Muscle of arm (tissue), 12 donors: ENCODE data around the gene KANSL1L. TPM values are rescaled to one million over a fixed set of nuclear protein-coding genes. Genes with fewer than 3 reads are reported as not detected.
"Not testable (repeated sequence)": the region's sequence is repeated elsewhere in the genome, so short reads cannot be mapped to it uniquely, and the experiment has no call there.

ENCODE experiments used
- DNase-seq: peaks from one replicate; pipeline ENCODE4 v3.0.0-alpha.2; 2013
- polyA plus RNA-seq, 12 donors: library from polyadenylated mRNA; unstranded; fragments of 120-200 nt; gene quantifications; one replicate each; pipeline ENCODE4 v1.2.1, GENCODE V29; 2013; ENCODE audit not compliant: insufficient read length in 12 of 12

The KANSL1L gene
- polyA plus RNA-seq, 12 donors = 17.0 to 31.9 (median 23.5) TPM; not detected in 1

DNA sequence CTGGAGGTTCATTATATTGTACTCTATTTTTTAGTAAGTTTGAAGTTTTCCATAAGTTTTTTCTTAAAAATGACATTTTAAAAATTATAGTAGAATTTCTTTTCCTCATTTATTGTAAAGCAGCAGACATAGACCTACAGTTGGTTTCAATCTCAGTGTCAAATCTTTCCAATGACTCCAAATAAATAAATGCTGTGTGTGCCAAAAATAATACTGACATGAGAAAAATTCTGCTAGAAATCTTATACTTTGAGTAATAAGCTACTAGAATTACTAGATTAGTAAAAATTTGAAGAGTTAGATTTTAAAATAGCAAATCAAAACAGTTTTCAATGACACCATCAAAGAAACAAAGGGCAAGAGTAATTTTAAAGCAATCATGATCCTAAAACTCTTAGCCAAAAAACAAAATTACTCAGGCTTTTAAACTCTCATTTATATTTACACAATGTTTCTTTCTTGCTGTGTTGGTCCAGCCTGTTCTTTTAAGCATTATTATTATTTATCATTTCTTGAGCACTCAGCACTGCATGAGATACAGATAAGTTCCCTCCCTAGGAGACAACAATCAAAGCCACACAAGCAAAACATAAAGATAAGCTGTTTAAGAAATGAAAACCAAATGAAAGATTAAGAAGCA is 8.3 kb upstream of the KANSL1L start:
- no peak for DNase-seq

DNA sequence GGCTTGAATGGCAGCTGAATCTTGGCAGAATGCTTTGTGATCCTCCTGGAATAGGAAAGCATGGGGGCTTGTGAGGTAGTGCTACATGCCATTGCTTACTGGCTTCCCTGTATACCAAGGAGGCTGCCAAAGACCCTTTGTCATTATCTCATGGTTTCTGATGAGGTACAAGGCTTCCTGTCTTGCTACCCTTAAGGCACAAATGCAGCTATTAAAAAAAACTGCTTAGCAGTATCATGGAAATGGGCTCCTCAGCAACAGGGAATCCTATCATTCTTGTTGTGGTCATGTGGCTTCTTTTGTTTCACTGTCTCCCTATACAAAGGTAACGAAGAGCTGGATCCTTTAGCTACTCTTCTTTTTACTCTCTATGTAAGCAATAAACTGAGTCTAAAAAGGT is 6.6 kb upstream of the KANSL1L start:
- DNase-seq = no peak

DNA sequence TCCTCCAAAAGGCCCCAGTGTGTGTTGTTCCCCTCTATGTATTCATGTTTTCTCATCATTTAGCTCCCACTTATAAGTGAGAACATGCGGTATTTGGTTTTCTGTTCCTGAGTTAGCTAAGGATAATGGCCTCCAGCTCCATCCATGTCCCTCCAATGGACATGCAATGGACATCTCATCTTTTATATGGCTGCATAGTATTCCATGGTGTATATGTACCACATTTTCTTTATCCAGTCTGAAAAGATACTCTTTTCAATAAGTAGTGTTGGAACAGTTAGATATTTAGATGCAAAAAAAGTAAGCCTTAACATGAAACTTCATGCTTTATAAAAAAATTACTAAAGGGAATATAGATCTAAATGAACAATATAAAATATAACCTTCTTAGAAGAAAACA is 5.9 kb upstream of the KANSL1L start:
- DNase-seq = not testable (repeated sequence)

GRCh38 chr2:210174086-210174485 is 2.9 kb upstream of the KANSL1L start:
- no peak for DNase-seq

- no peak for DNase-seq
Measured at GRCh38 chr2:210172219-210172575, 988 bp upstream of the KANSL1L start.

DNA sequence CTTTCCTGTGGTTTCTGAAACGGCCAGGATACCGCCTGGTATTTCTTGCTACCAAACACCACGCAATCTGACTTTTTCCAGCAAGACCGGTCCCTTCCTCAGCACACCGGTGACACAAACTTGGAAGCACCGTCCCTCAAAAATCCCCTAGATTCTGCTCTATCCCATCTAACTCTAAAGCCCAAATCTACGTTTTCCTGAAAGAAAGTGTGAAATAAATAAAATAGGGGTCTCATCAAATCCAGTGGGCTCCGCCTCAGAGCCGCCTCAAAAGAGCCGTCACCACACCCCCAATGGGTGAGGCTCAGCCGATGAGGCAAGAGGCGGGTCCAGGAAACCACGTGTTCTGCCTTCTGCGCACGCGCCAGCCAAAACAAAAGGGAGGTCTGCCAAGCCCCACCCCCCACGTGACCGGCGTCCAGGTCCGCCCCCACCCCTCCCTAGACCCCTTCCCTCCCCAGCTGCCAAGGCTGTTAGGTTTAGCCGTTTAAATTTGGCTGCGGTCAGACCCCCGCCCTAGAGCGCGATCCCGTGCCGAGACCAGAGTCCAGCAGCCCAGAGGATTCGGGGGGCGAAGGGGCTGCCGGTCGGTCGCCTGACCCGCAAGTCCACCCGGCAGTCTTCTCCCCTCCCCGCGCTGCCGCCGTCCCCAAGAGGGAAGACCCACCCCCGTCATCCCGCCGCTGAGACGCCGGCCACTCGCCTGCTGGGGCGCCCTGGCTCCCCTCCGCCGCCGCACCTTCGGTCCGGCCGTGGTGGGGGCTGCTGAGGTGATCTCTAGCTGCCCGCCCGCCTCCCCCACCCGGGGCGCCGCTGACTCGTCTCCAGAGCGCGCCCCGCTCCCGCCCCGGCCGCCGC is 534 bp downstream of the KANSL1L start:
- peak; percentile 97 for DNase-seq

DNA sequence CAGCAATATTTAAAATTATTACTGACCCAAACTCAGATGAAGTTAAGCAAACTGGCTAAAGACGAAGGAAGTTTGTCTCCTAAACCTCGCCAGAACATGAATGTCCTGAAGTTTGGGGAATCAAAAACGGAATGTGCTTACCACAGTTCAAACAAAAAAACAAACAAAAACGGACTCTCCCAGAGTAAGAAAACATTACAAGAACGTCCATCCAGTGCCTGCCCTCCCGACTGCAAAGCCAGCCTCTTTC is 1.1 kb downstream of the KANSL1L start:
- no peak for DNase-seq

GRCh38 chr2:210169516-210170195 is 1.6 kb downstream of the KANSL1L start:
- peak; percentile 15 for DNase-seq

GRCh38 chr2:210167227-210167626 is 4.0 kb downstream of the KANSL1L start:
- no peak for DNase-seq

DNA sequence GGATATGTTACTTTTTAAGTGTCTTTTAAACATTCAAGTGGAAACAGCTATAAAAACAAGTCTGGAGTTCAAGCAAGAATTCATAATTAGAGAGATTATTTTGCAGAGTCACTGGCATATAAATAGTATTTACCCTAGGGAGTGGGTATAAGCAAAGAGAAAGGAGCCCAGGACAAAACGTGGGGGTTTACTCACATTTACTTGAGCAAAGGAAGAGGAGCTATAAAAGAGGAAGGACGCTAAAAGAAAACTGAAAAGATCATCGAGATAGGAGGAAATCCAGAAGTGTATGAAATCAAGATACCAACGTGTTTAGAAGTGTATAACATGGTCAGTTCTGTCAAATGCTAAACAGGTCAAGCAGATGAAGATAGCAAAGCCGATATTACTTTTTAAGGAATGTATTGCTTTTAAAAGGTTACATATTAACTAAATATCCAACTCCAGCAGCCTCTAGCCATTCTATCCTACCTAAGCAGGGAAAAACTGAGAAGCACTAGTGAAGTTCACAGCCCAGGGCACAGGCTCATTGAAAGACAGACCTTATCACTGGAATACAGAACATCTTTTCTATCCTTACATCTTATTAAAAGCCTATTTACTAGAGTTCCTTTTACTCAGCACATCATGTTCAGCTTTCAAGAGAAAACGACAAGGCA is 8.6 kb downstream of the KANSL1L start:
- no peak for DNase-seq

GRCh38 chr2:210159059-210159458 is 12.2 kb downstream of the KANSL1L start:
- DNase-seq = no peak

DNA sequence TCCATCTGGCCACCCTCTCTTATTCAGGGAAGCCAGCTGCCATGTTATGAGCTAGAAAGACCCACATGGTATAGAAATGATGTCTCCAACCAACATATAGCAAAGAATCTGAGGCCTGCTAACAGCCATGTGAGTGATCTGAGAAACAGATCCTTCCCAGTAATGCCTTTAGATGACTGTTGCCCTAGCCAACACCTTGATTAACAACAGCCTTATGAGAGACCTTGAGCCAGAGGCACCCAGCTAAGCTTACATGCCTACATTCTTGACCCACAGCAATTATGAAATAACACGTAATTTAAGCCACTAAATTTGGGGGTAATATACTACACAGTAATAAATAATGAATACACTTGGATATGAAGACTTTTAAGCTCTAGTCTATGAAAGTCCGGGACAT is 13.0 kb downstream of the KANSL1L start:
- no peak for DNase-seq

GRCh38 chr2:210157526-210157925 is 13.7 kb downstream of the KANSL1L start:
- no peak for DNase-seq

- no peak for DNase-seq
Measured at GRCh38 chr2:210147614-210148013, 23.6 kb downstream of the KANSL1L start.

DNA sequence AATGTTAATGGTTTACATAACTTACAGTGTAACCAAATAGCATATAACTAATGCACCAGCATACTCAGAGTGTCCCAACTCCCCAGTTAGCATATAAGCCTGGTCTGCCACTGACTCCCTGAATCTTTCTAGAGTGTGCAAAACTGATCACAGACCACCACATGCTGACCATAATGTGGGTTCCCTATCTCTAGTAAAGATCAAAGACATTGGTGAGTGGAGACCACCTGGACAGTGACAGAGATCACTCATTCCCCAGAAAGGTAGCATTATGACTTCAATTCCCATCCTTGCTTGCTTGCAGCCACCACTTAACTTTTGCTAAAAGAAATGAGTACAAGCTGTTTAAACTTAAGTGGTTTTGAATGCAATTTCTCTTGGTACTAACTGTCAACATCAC is 39.0 kb downstream of the KANSL1L start:
- no peak for DNase-seq

DNA sequence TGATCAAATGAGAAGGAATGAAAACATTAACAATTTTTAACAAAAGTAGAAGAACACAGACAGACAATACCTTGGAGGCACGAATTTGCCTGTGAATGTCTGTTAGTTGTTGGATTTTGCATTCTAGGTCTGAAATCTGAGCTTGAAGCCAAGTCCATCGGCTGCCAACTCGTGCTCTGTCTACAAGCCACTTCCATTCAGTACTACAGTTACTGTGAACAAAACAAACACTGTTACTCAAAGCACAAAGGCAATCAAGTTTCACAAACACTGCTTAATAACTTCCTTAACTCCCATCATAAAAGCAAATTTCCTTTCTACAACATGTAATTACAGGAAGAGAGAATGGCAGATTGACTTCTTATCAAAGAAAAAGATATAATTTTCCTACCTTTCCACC is 42.2 kb downstream of the KANSL1L start:
- no peak for DNase-seq

DNA sequence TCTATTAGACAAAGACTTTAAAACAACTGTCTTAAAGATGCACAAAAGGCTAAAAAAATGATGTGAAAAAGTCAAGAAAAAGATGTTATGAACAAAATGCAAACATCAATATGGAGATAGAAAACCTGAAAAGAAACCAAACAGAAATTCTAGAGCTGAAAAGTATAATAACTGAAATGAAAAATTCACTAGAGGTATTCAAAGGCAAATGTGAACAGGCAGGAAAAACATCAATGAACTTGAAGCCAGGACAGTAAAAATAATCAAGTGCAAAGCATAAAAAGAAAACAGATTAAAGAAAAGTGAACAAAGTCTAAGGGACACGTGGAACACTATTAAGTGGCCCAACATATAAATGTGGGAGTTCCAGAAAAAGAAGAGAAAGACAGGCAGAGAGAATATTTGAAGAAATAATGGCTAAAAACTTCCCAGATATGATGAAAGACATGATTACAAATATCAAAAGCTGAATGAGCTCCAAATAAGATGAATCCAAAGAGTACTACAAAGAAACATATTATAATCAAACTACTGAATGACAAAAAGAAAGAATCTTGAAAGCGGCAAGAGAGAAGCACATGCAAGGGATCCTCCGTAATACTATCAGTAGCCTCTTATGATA is 57.5 kb downstream of the KANSL1L start:
- no peak for DNase-seq

GRCh38 chr2:210112871-210113270 is 58.3 kb downstream of the KANSL1L start:
- no peak for DNase-seq

DNA sequence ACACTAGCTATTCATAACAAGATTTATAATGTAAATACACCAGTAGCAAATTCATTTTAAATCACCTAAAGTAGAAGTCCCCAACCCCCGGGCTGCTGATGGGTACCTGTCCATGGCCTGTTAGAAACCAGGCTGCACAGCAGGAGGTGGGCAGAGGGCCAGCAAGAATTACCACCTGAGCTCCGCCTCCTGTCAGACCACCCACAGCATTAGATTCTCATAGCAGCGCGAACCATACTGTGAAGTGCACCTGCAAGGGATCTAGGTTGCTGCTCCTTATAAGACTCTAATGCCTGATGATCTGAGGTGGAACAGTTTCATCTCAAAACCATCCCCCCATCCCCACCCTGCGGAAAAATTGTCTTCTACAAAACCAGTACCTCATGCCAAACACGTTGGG is 71.3 kb downstream of the KANSL1L start:
- no peak for DNase-seq

DNA sequence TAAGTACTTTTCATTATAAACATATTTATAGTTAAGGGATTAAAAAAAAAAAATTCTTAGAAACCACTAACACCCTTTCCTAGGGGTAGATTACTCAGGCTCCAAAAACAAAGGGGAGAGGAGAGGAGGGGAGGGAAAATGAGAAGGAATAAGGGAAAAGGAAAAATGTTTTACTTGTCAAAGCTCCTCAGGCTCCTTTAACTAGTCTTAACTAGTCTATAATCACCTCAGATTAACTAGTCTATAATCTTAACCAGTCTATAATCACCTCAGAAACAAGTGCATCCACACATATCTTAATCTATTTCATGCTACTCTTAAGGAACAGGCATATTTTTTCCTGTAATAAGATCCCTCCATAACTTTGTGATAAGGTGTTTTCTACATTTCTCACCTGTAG is 76.4 kb downstream of the KANSL1L start:
- no peak for DNase-seq

- DNase-seq = no peak
Measured at GRCh38 chr2:210092791-210093190, 78.4 kb downstream of the KANSL1L start.

DNA sequence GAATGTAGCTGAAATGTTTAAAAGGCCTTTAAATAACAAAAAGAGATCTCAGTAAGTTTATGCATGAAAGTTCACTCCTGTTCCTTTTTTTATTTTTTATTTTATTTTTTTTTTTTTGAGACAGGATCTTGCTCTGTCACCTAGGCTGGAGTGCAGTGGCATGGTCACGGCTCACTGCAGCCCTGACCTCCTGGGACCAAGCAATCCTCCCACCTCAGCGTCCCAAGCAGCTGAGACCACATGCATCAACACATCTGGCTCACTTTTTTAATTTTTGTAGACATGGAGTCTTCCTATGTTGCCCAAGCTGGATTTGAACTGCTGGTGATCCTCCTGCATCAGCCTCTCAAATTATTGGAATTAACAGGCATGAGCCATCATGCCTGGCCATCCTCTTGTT is 84.3 kb downstream of the KANSL1L start:
- no peak for DNase-seq
